ENCODE results near the gene IPO4. TPM values are rescaled to one million over a fixed set of nuclear protein-coding genes. Genes with fewer than 3 reads are reported as not detected.

The IPO4 gene
- total RNA-seq, 2 donors from 2014 or later, result 56.3 to 67.4 TPM

DNA sequence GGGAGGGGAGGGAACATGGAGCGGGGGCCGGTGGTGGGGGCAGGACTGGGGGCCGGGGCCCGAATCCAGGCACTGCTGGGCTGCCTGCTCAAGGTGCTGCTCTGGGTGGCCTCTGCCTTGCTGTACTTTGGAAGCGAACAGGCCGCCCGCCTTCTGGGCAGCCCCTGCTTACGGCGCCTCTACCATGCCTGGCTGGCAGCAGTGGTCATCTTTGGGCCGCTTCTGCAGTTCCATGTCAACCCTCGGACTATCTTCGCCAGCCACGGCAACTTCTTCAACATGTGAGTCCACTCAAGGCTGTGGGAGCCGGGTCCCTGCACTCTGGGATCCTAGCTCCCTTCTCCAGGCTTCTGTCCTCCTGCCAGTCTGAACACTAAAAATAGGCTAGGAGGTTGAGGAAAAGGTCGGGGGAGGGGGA lies 57.1 kb downstream of the IPO4 start:
- 88 to 94% methylated on average over 7 to 15 of the region's 15 CpGs for WGBS, 2 experiments (ENCODE audit: insufficient coverage in 1 of 2, insufficient read length in 1 of 2)
- no peak overlapping the region for H3K4me3 Mint-ChIP-seq
- Histone ChIP-seq H3K4me3 (ENCODE audit: low read length) (no peak overlapping the region), H3K4me1 (ENCODE audit: control insufficient read depth, insufficient read depth, low read length) (no peaks in the 10 kb centered on the region), H3K36me3 (ENCODE audit: control insufficient read depth, insufficient read depth, low read length) (no peaks in the 10 kb centered on the region), H3K9me3 (ENCODE audit: control insufficient read depth, low read length) (no peaks in the 10 kb centered on the region), H3K27ac (ENCODE audit: low read depth, low read length) (no peak overlapping the region), H3K27me3 (ENCODE audit: control insufficient read depth, insufficient read depth, low read length, poor library complexity, severe bottlenecking) (no peaks in the 10 kb centered on the region), H3K9ac (ENCODE audit: extremely low read depth, low read length, poor library complexity, severe bottlenecking) (no peak overlapping the region)
- H3K36me3 Mint-ChIP-seq (ENCODE audit: low read depth), result no peaks in the 10 kb centered on the region
- DNase-seq, result no peak
- H3K9me3 Mint-ChIP-seq, result no peaks in the 10 kb centered on the region
- peaks cover 3% of the 10 kb centered on the region for H3K4me1 Mint-ChIP-seq
- H3K27me3 Mint-ChIP-seq (ENCODE audit: insufficient read depth), result no peaks in the 10 kb centered on the region
- no peak overlapping the region for H3K27ac Mint-ChIP-seq
- TF ChIP-seq, protein P1, sequence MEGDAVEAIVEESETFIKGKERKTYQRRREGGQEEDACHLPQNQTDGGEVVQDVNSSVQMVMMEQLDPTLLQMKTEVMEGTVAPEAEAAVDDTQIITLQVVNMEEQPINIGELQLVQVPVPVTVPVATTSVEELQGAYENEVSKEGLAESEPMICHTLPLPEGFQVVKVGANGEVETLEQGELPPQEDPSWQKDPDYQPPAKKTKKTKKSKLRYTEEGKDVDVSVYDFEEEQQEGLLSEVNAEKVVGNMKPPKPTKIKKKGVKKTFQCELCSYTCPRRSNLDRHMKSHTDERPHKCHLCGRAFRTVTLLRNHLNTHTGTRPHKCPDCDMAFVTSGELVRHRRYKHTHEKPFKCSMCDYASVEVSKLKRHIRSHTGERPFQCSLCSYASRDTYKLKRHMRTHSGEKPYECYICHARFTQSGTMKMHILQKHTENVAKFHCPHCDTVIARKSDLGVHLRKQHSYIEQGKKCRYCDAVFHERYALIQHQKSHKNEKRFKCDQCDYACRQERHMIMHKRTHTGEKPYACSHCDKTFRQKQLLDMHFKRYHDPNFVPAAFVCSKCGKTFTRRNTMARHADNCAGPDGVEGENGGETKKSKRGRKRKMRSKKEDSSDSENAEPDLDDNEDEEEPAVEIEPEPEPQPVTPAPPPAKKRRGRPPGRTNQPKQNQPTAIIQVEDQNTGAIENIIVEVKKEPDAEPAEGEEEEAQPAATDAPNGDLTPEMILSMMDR (conservative IDR thresholded peaks at IDR 0.05), result no peak

DNA sequence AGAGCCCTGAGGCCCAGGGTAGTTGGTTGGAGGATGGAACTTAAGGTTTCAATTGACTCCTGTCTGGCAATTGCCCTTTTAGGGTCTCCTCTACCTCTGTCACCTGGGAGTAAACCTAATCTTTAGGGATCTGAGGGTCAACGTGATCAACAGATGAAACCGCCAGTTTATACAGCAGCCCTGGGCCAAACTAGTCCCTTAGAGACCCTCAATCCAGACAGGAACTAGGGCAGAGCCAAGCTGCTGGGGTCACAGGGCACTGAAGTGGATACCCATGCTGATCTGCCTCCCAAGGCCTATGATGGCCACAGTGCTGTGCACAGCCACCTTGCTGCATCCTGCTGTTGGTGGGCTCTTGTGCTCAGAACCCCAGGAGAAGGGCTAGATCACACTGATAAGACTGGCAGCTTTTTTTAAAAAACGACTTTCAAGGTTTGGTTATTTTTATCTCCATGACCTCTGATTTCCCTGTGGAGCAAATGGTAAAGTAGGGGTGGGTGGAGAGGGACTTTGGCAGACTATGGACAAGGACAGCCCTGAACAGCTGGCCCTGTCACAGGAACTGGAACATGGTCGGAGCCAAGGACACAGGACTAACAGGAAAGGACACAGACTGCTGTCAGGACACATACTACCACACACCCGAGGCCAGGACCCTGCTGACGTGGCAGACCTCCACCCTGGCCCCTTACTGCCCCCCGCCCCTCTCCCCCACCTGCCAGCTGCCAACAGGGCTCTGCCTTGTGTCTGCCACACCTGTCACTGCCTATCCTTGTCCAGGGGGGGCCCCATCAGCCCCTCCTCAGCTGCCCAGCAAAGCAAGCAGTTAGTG lies 57.7 kb downstream of the IPO4 start:
- TF ChIP-seq, protein P1 (conservative IDR thresholded peaks at IDR 0.05), result no peak
- H3K4me1 Mint-ChIP-seq, result peaks cover 2% of the 10 kb centered on the region
- H3K27me3 ChIP-seq (ENCODE audit: control insufficient read depth, insufficient read depth, low read length, poor library complexity, severe bottlenecking), result no peaks in the 10 kb centered on the region
- H3K4me3 Mint-ChIP-seq, result no peak overlapping the region
- no peaks in the 10 kb centered on the region for H3K4me1 ChIP-seq (ENCODE audit: control insufficient read depth, insufficient read depth, low read length)
- WGBS, 2 experiments (ENCODE audit: insufficient coverage in 1 of 2, insufficient read length in 1 of 2), result 81 to 89% methylated on average over 3 to 6 of the region's 7 CpGs
- no peak overlapping the region for H3K27ac ChIP-seq (ENCODE audit: low read depth, low read length)
- H3K27me3 Mint-ChIP-seq (ENCODE audit: insufficient read depth), result no peaks in the 10 kb centered on the region
- H3K9me3 Mint-ChIP-seq, result no peaks in the 10 kb centered on the region
- DNase-seq, result no peak
- H3K9ac ChIP-seq (ENCODE audit: extremely low read depth, low read length, poor library complexity, severe bottlenecking), result no peak overlapping the region
- no peaks in the 10 kb centered on the region for H3K36me3 Mint-ChIP-seq (ENCODE audit: low read depth)
- no peak overlapping the region for H3K27ac Mint-ChIP-seq
- H3K9me3 ChIP-seq (ENCODE audit: control insufficient read depth, low read length), result no peaks in the 10 kb centered on the region
- no peak overlapping the region for H3K4me3 ChIP-seq (ENCODE audit: low read length)
- H3K36me3 ChIP-seq (ENCODE audit: control insufficient read depth, insufficient read depth, low read length), result no peaks in the 10 kb centered on the region

DNA sequence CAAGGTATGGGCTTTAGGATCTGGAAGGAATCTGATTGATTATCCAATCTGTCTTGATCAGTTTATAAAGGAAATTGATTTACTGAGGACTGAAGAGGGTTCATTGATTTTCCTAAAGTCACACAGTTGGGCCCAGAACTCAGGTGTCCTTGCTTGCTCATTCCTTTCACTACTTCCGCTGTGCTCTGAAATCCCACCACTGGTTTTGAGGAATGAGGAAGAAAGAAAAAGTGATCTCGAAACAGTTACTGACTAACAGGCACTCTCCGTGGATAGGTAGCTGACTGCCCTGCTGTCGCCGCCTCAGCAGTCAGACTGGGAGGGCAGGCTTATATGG lies 58.3 kb downstream of the IPO4 start, which contains the start of gene FITM1:
Gene FITM1, plus strand, starts transcription at position 280 of the 337 bp plus-strand sequence. CDS start 905 bp downstream, outside the sequence.
- no peaks in the 10 kb centered on the region for H3K27me3 ChIP-seq (ENCODE audit: control insufficient read depth, insufficient read depth, low read length, poor library complexity, severe bottlenecking)
- Mint-ChIP-seq H3K9me3 (no peaks in the 10 kb centered on the region), H3K4me3 (no peak within 1 kb of the TSS), H3K27ac (no peak within 1 kb of the TSS), H3K4me1 (peaks cover 2% of the 10 kb centered on the region), H3K27me3 (ENCODE audit: insufficient read depth) (no peaks in the 10 kb centered on the region), H3K36me3 (ENCODE audit: low read depth) (no peaks in the 10 kb centered on the region)
- H3K4me3 ChIP-seq (ENCODE audit: low read length), result no peak within 1 kb of the TSS
- no peaks in the 10 kb centered on the region for H3K4me1 ChIP-seq (ENCODE audit: control insufficient read depth, insufficient read depth, low read length)
- H3K9me3 ChIP-seq (ENCODE audit: control insufficient read depth, low read length), result no peaks in the 10 kb centered on the region
- H3K27ac ChIP-seq (ENCODE audit: low read depth, low read length), result no peak within 1 kb of the TSS
- H3K36me3 ChIP-seq (ENCODE audit: control insufficient read depth, insufficient read depth, low read length), result no peaks in the 10 kb centered on the region
- H3K9ac ChIP-seq (ENCODE audit: extremely low read depth, low read length, poor library complexity, severe bottlenecking), result no peak within 1 kb of the TSS
- WGBS, 2 experiments (ENCODE audit: insufficient coverage in 1 of 2, insufficient read length in 1 of 2), result 82 to 94% methylated on average over 3 to 5 of the region's 5 CpGs
- DNase-seq, result no peak
- TF ChIP-seq, protein P1 (conservative IDR thresholded peaks at IDR 0.05), result no peak

Small RNAs within 50 kb of the gene (microRNA-seq; reads per million reads assigned to microRNA genes)
- not detected for gene MIR7703 (ENCODE audit: borderline microRNAs expressed)

Other genes with a start within 250 kb of the IPO4 start
- 10 to 100 TPM; 18.3 to 20.9 TPM for gene DHRS4, start 235.0 kb downstream of the IPO4 start, total RNA-seq
- gene DHRS4L2, start 199.9 kb downstream of the IPO4 start, total RNA-seq, result 10 to 100 TPM; 16.7 to 17.3 TPM
- gene CARMIL3, start 136.8 kb downstream of the IPO4 start, total RNA-seq, result 1 to 10 TPM; 2.1 to 4.4 TPM
- not detected for gene CPNE6, start 117.3 kb downstream of the IPO4 start, total RNA-seq
- gene PCK2, start 94.5 kb downstream of the IPO4 start, total RNA-seq, result 10 to 100 TPM; 37.7 to 42.8 TPM
- gene DCAF11, start 74.0 kb downstream of the IPO4 start, total RNA-seq, result 10 to 100 TPM; 71.1 to 72.2 TPM
- gene NRL, start 73.9 kb downstream of the IPO4 start, total RNA-seq, result 1 to 10 TPM; 1.9 TPM
- gene FITM1, start 58.2 kb downstream of the IPO4 start, total RNA-seq, result 1 to 10 TPM in 1 of 2 donors, not detected in 1; 1.1 TPM
- 100 to 1,000 TPM in 1 of 2 donors, 10 to 100 TPM in 1; 68.6 to 108 TPM for gene PSME1, start 52.6 kb downstream of the IPO4 start, total RNA-seq
- gene EMC9, start 47.2 kb downstream of the IPO4 start, total RNA-seq, result 10 to 100 TPM; 34.0 to 39.5 TPM
- 100 to 1,000 TPM; 106 to 112 TPM for gene PSME2, start 42.2 kb downstream of the IPO4 start, total RNA-seq
- gene RNF31, start 41.3 kb downstream of the IPO4 start, total RNA-seq, result 10 to 100 TPM; 75.5 to 82.9 TPM
- gene IRF9, start 27.6 kb downstream of the IPO4 start, total RNA-seq, result 10 to 100 TPM; 13.6 to 26.9 TPM
- gene REC8, start 16.7 kb downstream of the IPO4 start, total RNA-seq, result 10 to 100 TPM; 60.3 to 98.3 TPM
- gene TM9SF1, start 6.6 kb upstream of the IPO4 start, total RNA-seq, result 10 to 100 TPM; 37.4 to 40.8 TPM
- gene TSSK4, start 16.9 kb upstream of the IPO4 start, total RNA-seq, result under 1 TPM; 0.38 to 0.51 TPM
- gene CHMP4A, start 24.7 kb upstream of the IPO4 start, total RNA-seq, result 10 to 100 TPM; 38.8 to 44.3 TPM
- 10 to 100 TPM; 21.0 to 25.0 TPM for gene MDP1, start 27.2 kb upstream of the IPO4 start, total RNA-seq
- 100 to 1,000 TPM; 210 to 267 TPM for gene NEDD8, start 43.6 kb upstream of the IPO4 start, total RNA-seq
- 10 to 100 TPM; 56.1 to 63.1 TPM for gene GMPR2, start 44.1 kb upstream of the IPO4 start, total RNA-seq
- gene TINF2, start 53.8 kb upstream of the IPO4 start, total RNA-seq, result 10 to 100 TPM; 43.4 to 43.5 TPM
- gene TGM1, start 74.4 kb upstream of the IPO4 start, total RNA-seq, result 1 to 10 TPM; 1.6 to 3.4 TPM
- 10 to 100 TPM; 20.2 to 20.5 TPM for gene RABGGTA, start 82.8 kb upstream of the IPO4 start, total RNA-seq
- 10 to 100 TPM; 21.2 to 22.5 TPM for gene DHRS1, start 111.0 kb upstream of the IPO4 start, total RNA-seq
- gene NOP9, start 111.0 kb upstream of the IPO4 start, total RNA-seq, result 10 to 100 TPM; 31.1 to 32.0 TPM
- gene CIDEB, start 119.2 kb upstream of the IPO4 start, total RNA-seq, result 1 to 10 TPM in 1 of 2 donors, under 1 TPM in 1; 0.97 to 3.1 TPM
- 1 to 10 TPM; 7.4 to 9.5 TPM for gene LTB4R2, start 121.3 kb upstream of the IPO4 start, total RNA-seq
- gene LTB4R, start 122.7 kb upstream of the IPO4 start, total RNA-seq, result 1 to 10 TPM; 6.4 to 6.6 TPM
- not detected for gene ADCY4, start 146.3 kb upstream of the IPO4 start, total RNA-seq
- not detected for gene RIPK3, start 151.2 kb upstream of the IPO4 start, total RNA-seq
- gene NFATC4, start 179.4 kb upstream of the IPO4 start, total RNA-seq, result 10 to 100 TPM; 24.8 to 34.1 TPM
- gene NYNRIN, start 210.2 kb upstream of the IPO4 start, total RNA-seq, result 10 to 100 TPM; 19.5 to 19.7 TPM
- 1 to 10 TPM; 2.1 to 2.4 TPM for gene CBLN3, start 240.9 kb upstream of the IPO4 start, total RNA-seq
- 10 to 100 TPM; 46.2 to 46.6 TPM for gene KHNYN, start 241.1 kb upstream of the IPO4 start, total RNA-seq

Measured in endodermal cell (in vitro differentiated cells).